CD4-positive, alpha-beta T cell (primary cell): ENCODE results near the gene METTL22. TPM values are rescaled to one million over a fixed set of nuclear protein-coding genes. Genes with fewer than 3 reads are reported as not detected.

Experiments
- ATAC-seq: fragments of 200-7000 bp; cut with Tn5 transposase; one replicate; pipeline ENCODE4 v1.10.0; 2022; ENCODE audit warnings: mild to moderate bottlenecking; ENCODE audit not compliant: poor library complexity
- CTCF ChIA-PET: fragments of 350-600 bp; sonication (Branson Sonifier 250); formaldehyde crosslinking; loops from one replicate; lab custom pipeline; 2021; ENCODE audit warnings: antibody characterized with exemption, inconsistent platforms; lab: Charles Lee
- POLR2A ChIA-PET: fragments of 350-600 bp; sonication (Branson Sonifier 250); formaldehyde crosslinking; loops from one replicate; lab custom pipeline; 2021; ENCODE audit warnings: antibody characterized with exemption, inconsistent platforms; lab: Charles Lee
- DNase-seq, 14 experiments: peaks; one replicate each; pipeline ENCODE4 v3.0.0-alpha.2; 2013 to 2020; ENCODE audit warnings: mixed read lengths in 2 of 14
- H3K27ac ChIP-seq, 2 donors: one replicate each; pipeline versions ENCODE4 v1.5.1 to v1.7.0; 2013; ENCODE audit warnings: low read length in 2 of 2, low read depth in 1 of 2, mild to moderate bottlenecking in 1 of 2
- H3K27me3 ChIP-seq, 2 experiments: 1 replicate in 1 of 2; 2 replicates in 1 of 2; pipeline versions ENCODE4 v1.6.1 to v1.7.0; 2013; ENCODE audit warnings: low read length in 2 of 2, control low read depth in 1 of 2, mild to moderate bottlenecking in 1 of 2, moderate library complexity in 1 of 2; ENCODE audit not compliant: insufficient read depth in 2 of 2, control insufficient read depth in 1 of 2
- H3K36me3 ChIP-seq: one replicate; pipeline ENCODE4 v1.6.1; 2013; ENCODE audit warnings: low read length, control low read depth; ENCODE audit not compliant: insufficient read depth
- H3K4me1 ChIP-seq: one replicate; pipeline ENCODE4 v1.6.1; 2013; ENCODE audit warnings: low read length, control low read depth; ENCODE audit not compliant: insufficient read depth
- H3K4me3 ChIP-seq: one replicate; pipeline ENCODE4 v1.5.1; 2013; ENCODE audit warnings: mild to moderate bottlenecking, low read length, moderate library complexity
- H3K9me3 ChIP-seq, 2 experiments: 1 replicate in 1 of 2; 2 replicates in 1 of 2; pipeline versions ENCODE4 v1.6.1 to v1.7.0; 2013; ENCODE audit warnings: low read length in 2 of 2, mild to moderate bottlenecking in 2 of 2, control low read depth in 1 of 2, moderate library complexity in 1 of 2; ENCODE audit not compliant: control insufficient read depth in 1 of 2, insufficient read depth in 1 of 2
- H3K27ac Mint-ChIP-seq: one replicate; pipeline ENCODE4 v1.8.0; 2020; ENCODE audit warnings: mixed read lengths
- H3K27me3 Mint-ChIP-seq: one replicate; pipeline ENCODE4 v1.8.0; 2021; ENCODE audit warnings: mixed read lengths
- H3K36me3 Mint-ChIP-seq: one replicate; pipeline ENCODE4 v1.8.0; 2021; ENCODE audit warnings: low read depth, mixed read lengths
- H3K4me1 Mint-ChIP-seq: one replicate; pipeline ENCODE4 v1.8.0; 2021; ENCODE audit warnings: low read depth, mixed read lengths
- H3K4me3 Mint-ChIP-seq: one replicate; pipeline ENCODE4 v1.8.0; 2020; ENCODE audit warnings: mild to moderate bottlenecking, mixed read lengths
- H3K9me3 Mint-ChIP-seq: one replicate; pipeline ENCODE4 v1.8.0; 2020; ENCODE audit warnings: mixed read lengths
- intact Hi-C, 2 experiments: fragments of 100-400 bp; cut with DNase I in 1 of 2; cut with micrococcal nuclease in 1 of 2; formaldehyde crosslinking; loops; one replicate each; pipeline versions ENCODE4 v1.15.1 to v1.9.0; 2023 to 2025; cut with DNase I, micrococcal nuclease
- total RNA-seq, 174 experiments: library from RNA in 2 of 174; stranded (reverse) in 2 of 174; gene quantifications; one replicate each; pipeline ENCODE4 v1.2.3 and lab custom pipeline; 2021 to 2026
- TF ChIP-seq, protein P1 (sequence below): fragments of 200-600 bp; IDR thresholded peaks from one replicate; pipeline ENCODE4 v1.8.0; 2022; ENCODE audit warnings: antibody characterized with exemption, mild to moderate bottlenecking

Gene METTL22
- total RNA-seq, 2 experiments from 2014 or later, result 23.2 to 26.5 TPM

DNA sequence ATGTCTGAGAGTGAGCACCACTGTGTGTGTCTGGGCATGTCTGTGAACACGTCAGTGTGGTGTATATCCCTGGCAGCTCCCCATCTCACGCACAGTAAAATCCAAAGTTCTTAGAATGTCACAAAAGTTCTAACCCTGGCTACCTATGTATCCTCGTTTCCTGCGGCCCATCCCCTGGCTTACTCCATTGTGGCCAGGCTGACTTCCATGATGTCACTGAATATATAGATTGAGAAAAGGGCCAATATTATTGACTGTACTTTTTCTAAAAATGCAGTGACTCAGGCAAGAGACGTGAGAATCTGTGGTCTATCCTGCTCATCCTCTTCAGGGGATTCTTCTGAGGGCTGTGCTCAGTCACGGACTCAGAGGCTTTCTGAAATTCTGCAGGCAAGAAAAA lies 963 bp upstream of the METTL22 start:
- TF ChIP-seq, protein P1, sequence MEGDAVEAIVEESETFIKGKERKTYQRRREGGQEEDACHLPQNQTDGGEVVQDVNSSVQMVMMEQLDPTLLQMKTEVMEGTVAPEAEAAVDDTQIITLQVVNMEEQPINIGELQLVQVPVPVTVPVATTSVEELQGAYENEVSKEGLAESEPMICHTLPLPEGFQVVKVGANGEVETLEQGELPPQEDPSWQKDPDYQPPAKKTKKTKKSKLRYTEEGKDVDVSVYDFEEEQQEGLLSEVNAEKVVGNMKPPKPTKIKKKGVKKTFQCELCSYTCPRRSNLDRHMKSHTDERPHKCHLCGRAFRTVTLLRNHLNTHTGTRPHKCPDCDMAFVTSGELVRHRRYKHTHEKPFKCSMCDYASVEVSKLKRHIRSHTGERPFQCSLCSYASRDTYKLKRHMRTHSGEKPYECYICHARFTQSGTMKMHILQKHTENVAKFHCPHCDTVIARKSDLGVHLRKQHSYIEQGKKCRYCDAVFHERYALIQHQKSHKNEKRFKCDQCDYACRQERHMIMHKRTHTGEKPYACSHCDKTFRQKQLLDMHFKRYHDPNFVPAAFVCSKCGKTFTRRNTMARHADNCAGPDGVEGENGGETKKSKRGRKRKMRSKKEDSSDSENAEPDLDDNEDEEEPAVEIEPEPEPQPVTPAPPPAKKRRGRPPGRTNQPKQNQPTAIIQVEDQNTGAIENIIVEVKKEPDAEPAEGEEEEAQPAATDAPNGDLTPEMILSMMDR, result no peak
- H3K4me3 Mint-ChIP-seq, result peak overlapping the region; percentile 94
- H3K4me1 ChIP-seq, result peaks cover 20% of the 10 kb centered on the region
- H3K9me3 ChIP-seq, result no peaks in the 10 kb centered on the region
- POLR2A ChIA-PET, result no interaction called here
- H3K9me3 Mint-ChIP-seq, result no peaks in the 10 kb centered on the region
- intact Hi-C loops, result loop anchor here (2.0 to 5.0 kb wide), 4 partner anchors 54 to 344 kb away; partner anchors contain the start of genes ABAT (in 1 of the 2), PMM2 (in 1 of the 2) and TMEM186 (in 1 of the 2)
- no peak overlapping the region for H3K4me3 ChIP-seq
- ATAC-seq, result no peak
- peaks cover 16% of the 10 kb centered on the region for H3K36me3 Mint-ChIP-seq
- H3K36me3 ChIP-seq, result peaks cover 3% of the 10 kb centered on the region
- H3K27ac Mint-ChIP-seq, result peak overlapping the region; percentile 84
- DNase-seq, result no peak
- H3K27me3 ChIP-seq, result peaks cover 0 to 3% of the 10 kb centered on the region in 2 experiments
- H3K4me1 Mint-ChIP-seq, result peaks cover 22% of the 10 kb centered on the region
- peaks cover 10% of the 10 kb centered on the region for H3K27me3 Mint-ChIP-seq
- H3K27ac ChIP-seq, result no peak overlapping the region
- CTCF ChIA-PET, result no interaction called here

DNA sequence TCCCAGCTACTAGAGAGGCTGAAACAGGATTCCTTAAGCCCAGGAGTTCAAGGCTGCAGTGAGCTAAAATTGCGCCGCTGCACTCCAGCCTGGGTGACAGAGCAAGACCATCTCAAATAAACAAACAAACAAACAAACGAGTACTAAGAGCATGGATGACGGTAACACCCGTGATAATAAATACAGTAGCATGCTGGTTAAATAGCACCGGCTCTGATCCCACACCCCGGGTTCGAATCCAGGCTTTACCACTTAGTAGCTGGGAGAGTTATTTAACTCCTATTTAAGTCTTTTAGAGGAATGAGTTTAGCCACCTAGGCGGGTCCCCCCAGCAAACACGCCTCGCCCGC lies 301 bp upstream of the METTL22 start:
- Histone ChIP-seq H3K27ac (no peak overlapping the region), H3K36me3 (peaks cover 10% of the 10 kb centered on the region), H3K4me1 (peaks cover 20% of the 10 kb centered on the region), H3K27me3 (peaks cover 0 to under 1% of the 10 kb centered on the region in 2 experiments), H3K4me3 (peak overlapping the region; percentile 100), H3K9me3 (no peaks in the 10 kb centered on the region)
- H3K4me3 Mint-ChIP-seq, result peak overlapping the region; percentile 94
- peaks cover 22% of the 10 kb centered on the region for H3K4me1 Mint-ChIP-seq
- no peak for DNase-seq
- no peak for ATAC-seq
- intact Hi-C loops, result loop anchor here (2.0 to 5.0 kb wide), 4 partner anchors 54 to 344 kb away; partner anchors contain the start of genes ABAT (in 1 of the 2), PMM2 (in 1 of the 2) and TMEM186 (in 1 of the 2)
- peaks cover 23% of the 10 kb centered on the region for H3K36me3 Mint-ChIP-seq
- POLR2A ChIA-PET, result interaction anchor here (1.4 kb wide), 1 partner anchor 470 kb away, joined by 4 read pairs; the partner anchor contains the start of gene HAPSTR1
- peak overlapping the region; percentile 84 for H3K27ac Mint-ChIP-seq
- no peaks in the 10 kb centered on the region for H3K9me3 Mint-ChIP-seq
- peaks cover 10% of the 10 kb centered on the region for H3K27me3 Mint-ChIP-seq
- CTCF ChIA-PET, result no interaction called here
- TF ChIP-seq, protein P1, result no peak

DNA sequence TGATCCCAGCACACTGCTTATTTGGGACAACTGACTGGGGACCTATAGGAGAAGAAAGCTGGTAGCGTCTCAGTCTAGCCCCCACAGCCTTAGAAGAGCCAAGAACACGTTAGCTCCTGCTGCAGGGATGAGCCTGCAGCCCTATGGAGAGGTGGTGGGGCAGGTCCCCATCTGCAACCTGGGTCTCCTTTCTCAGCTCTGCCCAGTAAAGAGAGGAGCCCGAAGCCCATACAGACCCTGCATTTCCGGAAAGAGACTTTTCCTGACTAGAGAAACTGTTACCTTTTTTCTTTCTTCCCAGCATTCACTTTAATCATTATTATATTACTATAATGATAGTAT lies 788 bp downstream of the METTL22 start:
- no peaks in the 10 kb centered on the region for H3K27me3 ChIP-seq
- Mint-ChIP-seq H3K27ac (peak overlapping the region; percentile 84), H3K36me3 (peaks cover 29% of the 10 kb centered on the region), H3K27me3 (peaks cover 10% of the 10 kb centered on the region), H3K9me3 (no peaks in the 10 kb centered on the region), H3K4me3 (peak overlapping the region; percentile 94), H3K4me1 (peaks cover 27% of the 10 kb centered on the region)
- DNase-seq, result no peak
- CTCF ChIA-PET, result no interaction called here
- no peak for ATAC-seq
- POLR2A ChIA-PET, result interaction anchor here (1.4 kb wide), 1 partner anchor 469 kb away, joined by 4 read pairs; the partner anchor contains the start of gene HAPSTR1
- intact Hi-C loops, result loop anchor here (5.0 kb wide), 2 partner anchors 175 to 250 kb away; partner anchors contain the start of genes PMM2 (in 1 of the 2) and TMEM186 (in 1 of the 2)
- H3K4me3 ChIP-seq, result peak overlapping the region; percentile 100
- H3K27ac ChIP-seq, result no peak overlapping the region
- peaks cover 17% of the 10 kb centered on the region for H3K36me3 ChIP-seq
- TF ChIP-seq, protein P1, result no peak
- peaks cover 20% of the 10 kb centered on the region for H3K4me1 ChIP-seq
- no peaks in the 10 kb centered on the region for H3K9me3 ChIP-seq
